Neural cell (in vitro differentiated cells): ENCODE results near the gene ADAMTS1.

Source experiments
- EP300 ChIP-seq: fragments of 450-650 bp; conservative IDR thresholded peaks from 2 replicates; pipeline ENCODE4 v1.6.1; 2014; ENCODE audit warnings: antibody characterized with exemption, mild to moderate bottlenecking, moderate library complexity; ENCODE audit not compliant: poor library complexity, severe bottlenecking
- TF ChIP-seq, protein P1 (sequence below): fragments of 450-650 bp; IDR thresholded peaks from 2 replicates; pipeline ENCODE4 v1.5.1; 2014; ENCODE audit warnings: antibody characterized with exemption, mild to moderate bottlenecking, moderate library complexity; ENCODE audit not compliant: poor library complexity, severe bottlenecking

DNA sequence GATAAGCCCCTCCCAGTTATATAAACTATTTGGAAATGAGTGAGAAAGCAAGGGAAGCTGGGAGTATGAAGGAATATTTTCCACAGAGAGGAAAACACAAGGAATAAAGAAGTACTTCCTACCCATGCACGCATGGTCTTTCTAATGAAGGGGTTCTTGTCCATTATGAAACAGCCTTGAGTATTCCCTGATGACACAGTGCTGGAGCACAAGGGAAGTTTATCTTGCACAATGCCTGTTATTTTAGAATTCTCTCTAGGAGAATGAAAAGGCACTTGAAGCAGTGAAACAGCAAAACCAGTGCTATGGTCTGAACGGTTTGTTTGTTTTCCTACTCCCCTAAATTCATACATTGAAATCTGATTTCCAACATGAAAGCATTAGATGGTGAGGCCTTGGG is 38.6 kb upstream of the ADAMTS1 start:
- TF ChIP-seq EP300 = no peak
- TF ChIP-seq, protein P1, sequence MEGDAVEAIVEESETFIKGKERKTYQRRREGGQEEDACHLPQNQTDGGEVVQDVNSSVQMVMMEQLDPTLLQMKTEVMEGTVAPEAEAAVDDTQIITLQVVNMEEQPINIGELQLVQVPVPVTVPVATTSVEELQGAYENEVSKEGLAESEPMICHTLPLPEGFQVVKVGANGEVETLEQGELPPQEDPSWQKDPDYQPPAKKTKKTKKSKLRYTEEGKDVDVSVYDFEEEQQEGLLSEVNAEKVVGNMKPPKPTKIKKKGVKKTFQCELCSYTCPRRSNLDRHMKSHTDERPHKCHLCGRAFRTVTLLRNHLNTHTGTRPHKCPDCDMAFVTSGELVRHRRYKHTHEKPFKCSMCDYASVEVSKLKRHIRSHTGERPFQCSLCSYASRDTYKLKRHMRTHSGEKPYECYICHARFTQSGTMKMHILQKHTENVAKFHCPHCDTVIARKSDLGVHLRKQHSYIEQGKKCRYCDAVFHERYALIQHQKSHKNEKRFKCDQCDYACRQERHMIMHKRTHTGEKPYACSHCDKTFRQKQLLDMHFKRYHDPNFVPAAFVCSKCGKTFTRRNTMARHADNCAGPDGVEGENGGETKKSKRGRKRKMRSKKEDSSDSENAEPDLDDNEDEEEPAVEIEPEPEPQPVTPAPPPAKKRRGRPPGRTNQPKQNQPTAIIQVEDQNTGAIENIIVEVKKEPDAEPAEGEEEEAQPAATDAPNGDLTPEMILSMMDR = no peak
